ENCODE measurements around the gene NANOS3.

The NANOS3 gene

DNA sequence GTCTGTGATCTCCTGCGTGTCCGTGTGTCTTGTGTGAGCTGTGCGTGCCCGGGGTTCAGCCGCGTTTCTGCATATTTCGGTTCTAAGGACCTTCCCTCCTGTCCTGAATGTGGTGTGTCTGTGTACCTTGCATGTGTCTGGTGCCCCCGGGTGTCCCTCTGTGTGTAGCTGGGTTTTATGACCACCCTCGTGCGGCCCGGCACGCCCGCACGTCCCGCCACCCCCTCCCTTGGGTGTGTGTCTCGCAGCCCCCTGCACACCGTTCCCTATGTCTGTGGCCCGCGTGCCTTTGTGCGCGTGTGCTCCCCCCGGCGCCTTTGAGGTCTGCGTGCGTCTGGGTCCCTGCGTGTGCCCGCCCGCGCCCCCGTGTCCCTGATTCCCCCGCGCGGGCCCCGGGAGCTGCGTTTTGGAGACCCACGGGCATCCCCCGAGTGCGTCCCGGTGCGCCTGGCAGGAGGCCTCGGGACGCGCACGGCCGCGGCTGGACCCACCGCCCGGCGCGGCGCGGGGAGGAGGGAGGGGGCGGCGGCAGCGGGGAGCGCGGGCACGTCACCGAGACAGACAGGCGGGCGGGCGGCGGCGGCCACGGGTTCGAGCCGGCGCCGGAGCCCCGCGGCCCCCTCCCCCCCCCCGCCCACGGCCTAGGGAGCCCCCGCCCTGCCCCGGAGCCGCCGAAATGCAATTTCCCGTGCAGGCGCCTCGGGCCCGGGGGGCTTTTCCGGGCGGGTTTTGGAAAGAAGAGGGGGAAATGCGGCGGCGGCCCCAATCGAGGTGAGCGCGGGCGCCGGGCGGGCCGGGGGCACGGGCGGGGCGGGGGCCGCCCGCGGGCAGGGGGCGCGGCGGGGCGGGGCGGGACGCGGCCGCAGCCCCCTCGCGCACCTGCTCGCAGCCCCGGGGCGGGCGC is 12.0 kb upstream of the NANOS3 start:
- DNase-seq: no peak

DNA sequence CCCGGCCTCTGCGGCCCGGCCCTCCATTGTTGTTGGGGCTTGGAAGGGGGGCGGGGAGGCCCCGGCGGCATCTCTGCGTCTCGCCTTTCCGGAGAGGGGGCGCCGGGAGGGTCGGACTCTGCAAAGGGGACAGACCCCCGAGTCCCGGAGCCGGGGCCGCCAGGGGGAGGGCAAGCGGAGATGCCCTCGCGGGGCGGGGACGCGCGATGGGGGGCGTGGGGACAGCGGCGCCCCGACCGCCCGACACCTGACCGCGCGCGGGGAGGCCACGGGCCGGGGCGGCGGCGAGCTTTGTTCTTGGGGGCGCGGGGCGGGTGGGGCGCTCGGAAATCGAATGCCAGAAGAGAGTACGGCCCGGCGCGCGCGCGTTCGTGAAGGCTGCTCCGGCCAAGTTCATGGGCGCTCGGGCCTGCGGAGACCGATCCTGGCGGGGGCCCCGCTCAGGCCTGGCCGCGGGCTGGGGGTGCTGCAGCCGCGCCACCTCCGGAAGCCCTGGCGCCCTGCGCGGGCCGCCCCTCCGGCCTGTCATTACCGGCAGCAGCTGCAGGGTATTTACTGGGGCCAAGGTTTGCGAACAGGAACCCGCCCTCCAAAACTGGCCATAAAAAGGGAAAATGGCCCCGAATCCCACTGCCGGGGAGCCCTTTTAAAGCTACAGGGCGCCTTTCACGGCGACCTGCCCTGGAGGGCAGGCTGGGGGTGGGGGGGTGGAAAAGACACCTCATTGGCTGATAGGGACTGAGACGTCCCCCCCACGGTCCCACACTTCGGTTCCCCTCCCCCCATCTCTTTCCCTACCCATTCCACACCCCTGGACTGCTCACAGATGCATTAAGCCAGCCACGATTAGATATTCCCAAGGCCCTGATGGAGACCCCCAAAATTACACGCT is 11.1 kb upstream of the NANOS3 start:
- DNase-seq: no peak

DNA sequence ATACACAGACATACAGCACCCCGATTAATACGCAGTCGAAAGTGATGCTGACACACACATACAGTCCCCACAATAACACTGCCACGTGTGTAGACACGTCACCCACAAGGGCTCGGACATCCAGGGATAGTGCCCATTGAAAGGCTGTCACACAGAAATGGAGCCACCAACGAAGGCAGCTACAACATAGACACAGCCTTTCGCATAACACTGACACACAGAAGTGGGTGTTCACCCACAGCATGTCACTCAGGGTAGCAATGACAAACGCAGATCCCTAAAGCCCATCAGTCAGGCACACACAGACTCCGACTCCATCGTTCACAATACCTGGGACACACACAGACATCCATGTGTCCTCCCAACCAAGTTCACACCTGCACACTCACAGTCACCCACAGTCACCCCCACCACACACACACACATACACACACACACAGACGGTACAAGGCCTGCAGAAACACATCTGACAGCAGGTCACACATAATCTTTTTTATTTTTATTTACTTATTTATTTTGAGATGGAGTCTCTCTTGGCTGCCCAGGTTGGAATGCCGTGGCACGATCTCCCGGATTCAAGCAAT is 10.4 kb upstream of the NANOS3 start:
- no peak for DNase-seq

DNA sequence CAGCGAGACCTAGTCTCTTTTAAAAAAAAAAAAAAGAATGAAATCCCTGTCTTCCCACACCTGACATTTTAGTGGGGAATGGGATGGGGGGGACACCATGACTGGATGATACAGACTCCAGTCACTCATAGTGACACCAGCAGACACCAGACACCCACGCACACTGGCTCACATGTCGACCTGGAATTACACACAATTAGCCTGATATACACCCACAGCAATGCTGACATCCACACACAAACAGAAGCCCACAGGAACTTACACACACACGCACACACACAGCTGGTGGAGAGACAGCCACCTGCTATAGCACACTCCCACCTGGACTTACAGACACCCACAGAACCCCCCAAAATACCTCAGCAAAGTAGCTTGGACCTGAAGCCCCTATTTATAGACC is 8.3 kb upstream of the NANOS3 start:
- no peak for DNase-seq

DNA sequence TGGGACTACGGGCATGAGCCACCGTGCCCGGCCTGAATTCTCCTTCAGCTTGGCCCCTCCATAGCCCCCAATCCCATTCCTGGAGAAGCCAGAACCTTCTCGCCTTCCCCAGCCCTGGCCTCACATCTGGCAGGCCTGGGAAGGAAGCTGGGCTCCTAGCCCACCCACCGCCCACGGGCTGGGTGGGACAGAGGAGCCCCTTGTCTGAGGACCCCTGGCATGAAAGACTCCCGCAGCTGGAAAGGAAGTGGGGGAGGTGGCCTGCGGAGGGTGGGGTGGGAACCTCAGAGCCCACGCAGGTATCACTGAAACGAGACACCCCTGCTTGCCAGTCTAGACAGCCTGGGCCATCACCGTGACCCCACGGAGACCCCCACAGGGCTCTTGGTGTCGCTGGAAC is 7.7 kb upstream of the NANOS3 start:
- DNase-seq: no peak

DNA sequence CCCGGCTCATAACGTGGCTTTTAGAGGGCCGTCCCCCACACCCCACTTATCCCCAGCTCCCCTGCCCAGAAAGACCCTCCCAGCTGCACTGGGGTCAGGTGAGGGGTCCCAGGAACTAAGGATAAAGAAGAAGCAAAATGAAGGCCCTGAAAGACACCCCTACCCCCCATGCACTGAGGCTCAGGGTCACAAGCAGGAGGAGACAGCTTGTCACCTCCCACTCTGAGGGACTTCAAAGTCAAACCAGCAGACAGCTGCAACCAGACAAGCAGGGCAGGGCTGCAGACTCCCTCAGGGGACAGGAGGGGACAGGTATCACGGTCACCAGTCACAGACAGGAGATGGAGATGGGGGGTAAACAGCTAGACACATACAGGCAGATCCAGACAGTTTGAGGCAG is 6.1 kb upstream of the NANOS3 start:
- no peak for DNase-seq

DNA sequence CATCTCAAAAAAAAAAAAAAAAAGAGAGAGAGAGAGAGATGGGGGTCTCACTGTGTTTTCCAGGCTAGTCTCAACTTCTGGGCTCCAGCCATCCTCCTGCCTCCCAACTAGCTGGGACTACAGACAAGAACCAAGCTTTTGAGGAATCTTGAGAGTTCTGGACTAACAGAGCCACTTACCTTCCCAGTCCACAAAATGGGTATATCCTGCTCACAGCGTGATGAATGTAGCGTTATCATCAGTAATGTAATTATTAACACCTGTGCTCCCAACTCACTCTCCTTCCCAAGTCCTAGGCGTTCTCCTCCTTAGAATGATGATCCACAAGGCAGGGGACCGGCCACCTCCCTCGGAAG is 4.6 kb upstream of the NANOS3 start:
- no peak for DNase-seq

DNA sequence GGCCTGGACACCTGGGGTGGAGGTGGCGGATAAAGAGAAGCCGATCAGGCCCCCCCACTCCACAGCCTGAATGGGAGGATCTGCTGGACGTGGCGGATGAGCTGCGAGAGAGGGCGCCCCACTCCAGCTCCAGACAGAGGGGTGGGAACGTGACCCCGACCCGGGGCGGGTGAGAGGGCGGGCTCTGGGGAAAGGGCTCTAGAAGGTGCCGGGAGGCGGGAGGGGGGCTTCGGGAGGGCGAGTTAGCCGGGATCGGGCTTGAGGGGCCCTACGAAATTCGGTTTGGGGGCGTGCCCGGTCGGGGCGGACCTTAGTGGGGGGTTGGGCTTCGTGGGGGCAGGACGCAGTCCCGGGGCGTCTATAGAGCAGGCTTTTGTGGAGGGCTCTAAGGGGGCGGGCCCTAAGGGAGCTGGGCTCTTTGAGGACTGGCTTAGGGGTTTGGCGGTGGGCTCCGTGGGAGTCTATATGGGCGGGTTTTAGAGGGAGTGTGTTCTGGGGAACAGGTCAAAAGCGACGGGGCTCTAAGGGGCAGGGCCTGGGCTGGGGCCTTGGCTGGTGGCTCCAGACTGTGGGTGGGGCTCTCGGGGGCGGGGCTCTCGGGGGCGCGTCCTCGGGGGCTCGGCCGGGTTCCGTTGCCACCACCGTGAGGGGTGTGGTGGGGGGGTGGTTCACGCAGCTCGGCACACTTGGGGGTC is 4.1 kb upstream of the NANOS3 start:
- peak; percentile 32 for DNase-seq

DNA sequence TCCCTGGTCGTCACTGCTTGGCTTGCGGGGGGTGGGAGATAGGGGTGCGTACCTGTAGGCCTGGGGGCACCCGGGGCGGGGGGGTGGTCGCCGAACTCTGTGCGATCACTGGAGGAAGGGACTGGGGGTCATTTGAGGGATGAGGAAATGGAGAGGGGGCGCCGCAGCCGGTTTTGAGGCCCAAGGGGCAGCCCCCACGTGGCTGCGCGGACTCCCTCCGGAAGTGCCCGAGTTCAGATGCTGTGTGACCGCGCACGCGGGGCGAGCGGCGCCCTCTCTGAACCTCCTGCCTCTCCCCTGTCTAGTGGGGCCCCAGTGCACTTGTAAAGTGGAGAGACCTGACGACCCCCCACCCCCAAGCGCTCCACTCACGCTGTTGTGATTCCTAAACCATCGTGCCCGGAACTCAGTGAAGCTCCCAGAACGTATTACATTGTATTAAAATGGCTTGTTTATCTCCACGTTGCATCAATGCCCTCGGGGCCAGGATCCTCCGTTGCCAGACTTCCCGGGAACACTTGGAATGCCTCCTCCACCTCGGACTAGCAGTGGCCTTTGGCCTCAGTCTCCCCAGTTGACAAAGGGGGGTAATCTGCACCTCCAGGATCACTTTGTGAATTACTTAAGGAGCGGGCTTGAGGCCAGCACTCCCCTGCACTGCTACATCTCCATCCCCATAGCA is 3.0 kb upstream of the NANOS3 start:
- no peak for DNase-seq

DNA sequence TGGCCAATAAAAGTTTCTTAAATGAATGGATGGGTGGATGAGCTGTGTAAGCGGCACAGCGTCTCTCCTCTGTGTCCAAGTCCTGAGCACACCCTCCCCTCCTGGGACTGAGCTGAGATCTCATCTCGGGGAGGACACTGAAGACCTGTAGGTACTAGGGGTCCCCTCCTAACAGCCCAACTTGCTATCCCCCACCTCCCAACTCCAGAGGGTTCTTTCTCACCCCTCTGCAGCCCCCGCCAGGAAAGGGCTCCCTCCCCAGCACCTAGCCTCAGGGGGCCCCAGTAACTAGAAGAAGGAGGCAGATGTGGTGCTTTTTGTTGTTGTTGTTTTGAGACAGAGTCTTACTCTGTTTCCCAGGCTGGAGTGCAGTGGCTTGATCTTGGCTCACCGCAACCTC is 1.1 kb upstream of the NANOS3 start:
- DNase-seq: no peak

DNA sequence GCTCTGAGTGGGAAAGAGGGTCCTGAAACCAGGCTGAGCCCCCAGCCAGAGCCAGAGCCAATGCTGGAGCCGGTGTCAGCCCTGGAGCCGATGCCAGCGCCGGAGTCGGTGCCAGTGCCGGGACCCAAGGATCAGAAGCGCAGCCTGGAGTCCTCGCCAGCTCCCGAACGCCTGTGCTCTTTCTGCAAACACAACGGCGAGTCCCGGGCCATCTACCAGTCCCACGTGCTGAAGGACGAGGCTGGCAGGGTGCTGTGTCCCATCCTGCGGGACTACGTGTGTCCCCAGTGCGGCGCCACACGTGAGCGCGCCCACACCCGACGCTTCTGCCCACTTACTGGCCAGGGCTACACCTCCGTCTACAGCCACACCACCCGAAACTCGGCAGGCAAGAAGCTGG is 369 bp downstream of the NANOS3 start:
- DNase-seq: no peak

DNA sequence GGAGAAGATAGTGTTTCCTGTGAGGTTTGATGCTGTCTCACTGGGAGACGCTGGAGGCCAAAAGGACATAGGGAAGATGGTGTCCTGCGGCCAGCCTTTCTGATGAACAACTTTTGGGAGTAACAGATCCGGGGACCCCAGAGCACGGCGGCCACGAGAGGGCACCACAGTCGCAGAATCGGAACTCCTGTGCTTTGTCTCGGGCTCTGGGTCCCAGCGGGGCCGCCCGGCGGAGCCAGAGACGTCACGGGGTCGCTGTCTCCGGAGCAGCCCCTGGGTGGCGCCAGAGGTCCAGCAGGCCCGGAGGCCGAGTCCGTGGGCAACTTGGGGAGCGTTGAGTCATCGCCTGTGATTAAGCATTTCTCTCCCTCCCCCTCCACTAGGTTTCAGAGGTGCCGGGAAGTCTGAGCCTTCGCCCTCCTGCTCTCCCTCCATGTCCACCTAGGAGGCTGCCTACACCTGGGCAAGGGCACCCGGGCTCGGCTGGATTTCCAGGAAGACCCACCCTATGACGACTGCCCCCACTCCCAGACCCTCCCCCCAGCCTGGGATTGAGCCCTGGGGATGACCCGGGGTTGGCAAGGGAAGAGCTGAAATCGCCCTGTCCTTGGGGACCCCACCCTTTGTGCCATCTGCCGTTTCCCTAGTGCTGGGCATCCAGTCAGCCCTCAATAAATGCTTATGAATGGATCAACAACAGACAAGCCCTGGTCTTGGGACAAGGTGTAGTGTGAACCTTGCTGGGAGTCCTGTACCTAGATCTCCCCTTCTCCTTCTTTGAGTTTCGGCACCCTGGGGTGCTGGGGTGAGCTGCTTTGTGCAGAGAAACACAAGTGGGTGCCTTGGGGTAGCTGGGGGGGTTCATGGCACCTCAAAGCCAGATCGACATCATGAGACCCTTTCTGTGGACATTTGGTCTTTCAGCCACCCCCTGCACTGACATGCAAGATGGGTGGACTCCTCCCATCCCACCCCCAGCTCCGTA is 3.4 kb downstream of the NANOS3 start:
- peak; percentile 98 for DNase-seq

DNA sequence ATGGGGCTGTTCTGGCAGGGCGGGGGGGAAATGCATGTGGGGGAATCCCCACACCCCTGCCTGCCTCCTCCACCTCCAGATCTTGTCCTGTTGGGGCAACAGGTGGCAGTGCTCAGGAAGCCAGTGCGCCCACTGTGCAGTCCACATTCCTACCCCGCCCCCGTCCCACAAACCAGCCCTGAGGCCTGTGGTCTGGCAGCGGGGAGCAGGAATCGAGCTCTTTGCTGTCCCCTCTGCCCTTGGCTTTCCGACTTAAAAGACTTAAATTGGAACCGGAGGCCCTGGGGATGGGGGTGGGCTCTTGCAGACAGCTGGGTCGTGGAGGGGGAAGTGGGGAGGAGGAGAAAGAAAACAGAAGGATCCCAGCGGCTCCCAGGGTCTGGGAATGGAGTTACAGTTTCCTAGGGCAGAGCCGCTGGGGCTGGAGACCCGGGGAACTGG is 4.3 kb downstream of the NANOS3 start:
- peak; percentile 41 for DNase-seq

DNA sequence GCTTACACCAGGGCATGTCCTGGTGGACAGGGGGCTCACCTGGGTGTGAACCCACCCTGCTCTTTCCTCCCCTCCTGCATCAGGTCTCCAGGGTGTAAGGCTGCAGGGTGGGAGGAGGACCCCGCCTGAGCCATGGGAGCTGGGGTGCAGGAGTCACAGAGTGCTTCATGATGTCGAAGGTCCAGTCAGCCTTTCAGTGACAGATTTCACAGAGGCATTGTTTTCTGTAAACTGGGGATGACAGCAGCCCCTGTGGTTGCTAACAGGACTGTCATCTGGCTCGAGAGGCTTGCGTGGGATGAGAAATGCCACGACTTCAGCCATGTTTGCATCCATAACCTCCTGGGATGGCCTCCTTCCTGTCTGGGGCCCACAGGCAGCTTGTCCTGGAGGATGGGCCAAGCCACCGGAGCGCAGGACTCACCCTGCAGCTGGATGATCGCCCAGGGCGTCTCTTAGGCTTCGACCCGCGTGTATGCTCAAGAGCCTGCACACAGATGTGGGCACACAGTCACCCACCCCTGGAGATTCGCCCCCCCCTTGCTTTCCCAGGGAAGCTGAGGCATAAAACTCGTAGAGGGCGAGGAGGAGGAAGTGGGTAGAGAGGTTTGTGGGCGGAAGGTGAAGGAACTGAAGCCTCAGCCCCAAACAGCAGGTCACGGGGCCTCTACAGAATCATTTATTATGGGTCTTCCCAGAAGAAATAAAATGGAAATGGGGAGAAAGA is 4.9 kb downstream of the NANOS3 start:
- peak; percentile 60 for DNase-seq

DNA sequence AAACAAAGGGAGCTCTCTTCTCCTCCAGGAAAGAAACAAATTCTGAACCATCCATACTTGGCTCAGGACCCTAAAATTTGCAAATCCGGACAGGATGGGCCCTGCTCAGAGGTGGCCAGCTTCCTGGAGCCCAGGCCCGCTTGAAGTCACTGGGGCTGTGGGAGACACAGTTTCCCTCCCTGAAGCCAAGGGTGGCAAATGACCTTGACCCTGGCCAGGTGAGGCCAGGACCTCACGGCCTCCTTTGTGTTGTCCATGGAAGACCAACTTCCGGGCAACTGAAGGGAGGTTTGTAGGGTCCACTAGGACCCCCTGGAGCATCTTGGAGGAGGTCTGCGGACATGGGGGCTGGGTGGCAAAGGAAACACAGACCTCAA is 5.5 kb downstream of the NANOS3 start:
- DNase-seq: no peak

DNA sequence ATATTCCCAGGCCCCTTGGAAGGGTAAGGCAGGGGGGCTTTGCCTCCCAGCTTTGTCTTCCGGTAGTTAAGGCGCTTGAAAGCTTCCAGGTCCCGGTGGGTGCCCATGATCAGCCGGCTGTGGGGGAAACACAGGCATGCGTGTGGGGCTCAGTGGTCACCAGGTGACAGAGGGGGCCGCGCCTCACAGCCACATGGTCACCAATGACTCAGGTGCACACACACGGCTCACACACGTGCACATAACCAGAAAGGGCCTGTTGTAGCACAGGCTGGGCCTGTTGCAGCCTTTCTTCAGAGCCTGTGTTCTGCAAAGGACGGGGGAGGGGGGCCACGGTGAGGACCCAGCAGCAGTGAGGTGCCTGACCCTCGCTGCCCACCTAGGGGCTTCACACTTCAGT is 5.9 kb downstream of the NANOS3 start:
- DNase-seq: no peak

DNA sequence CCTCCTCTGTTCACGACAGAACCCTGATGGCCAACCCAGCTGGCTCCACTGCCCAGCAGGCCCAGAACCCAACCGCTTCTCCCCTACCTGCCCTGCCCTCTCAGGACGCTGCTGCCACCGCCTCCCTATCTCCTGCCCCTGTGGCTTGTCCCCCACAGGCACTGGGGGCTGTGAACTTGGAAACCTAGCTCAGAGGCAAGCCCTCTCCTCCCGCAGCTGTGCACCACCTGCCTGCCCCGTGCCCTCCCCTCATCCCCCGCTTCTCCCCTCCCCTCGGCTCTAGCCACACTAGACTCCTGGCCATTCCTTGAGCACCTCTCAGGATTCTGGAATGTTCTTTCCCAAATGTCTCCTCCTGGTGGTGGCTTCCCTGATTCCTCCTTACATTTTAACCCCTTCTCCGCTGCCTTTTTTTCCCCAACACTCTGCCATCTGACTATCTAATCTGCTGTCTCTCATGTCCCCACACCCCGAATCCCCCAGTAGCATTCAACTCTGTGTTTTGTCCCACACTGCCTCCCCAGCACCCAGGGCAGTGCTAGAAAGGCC is 6.7 kb downstream of the NANOS3 start:
- no peak for DNase-seq

DNA sequence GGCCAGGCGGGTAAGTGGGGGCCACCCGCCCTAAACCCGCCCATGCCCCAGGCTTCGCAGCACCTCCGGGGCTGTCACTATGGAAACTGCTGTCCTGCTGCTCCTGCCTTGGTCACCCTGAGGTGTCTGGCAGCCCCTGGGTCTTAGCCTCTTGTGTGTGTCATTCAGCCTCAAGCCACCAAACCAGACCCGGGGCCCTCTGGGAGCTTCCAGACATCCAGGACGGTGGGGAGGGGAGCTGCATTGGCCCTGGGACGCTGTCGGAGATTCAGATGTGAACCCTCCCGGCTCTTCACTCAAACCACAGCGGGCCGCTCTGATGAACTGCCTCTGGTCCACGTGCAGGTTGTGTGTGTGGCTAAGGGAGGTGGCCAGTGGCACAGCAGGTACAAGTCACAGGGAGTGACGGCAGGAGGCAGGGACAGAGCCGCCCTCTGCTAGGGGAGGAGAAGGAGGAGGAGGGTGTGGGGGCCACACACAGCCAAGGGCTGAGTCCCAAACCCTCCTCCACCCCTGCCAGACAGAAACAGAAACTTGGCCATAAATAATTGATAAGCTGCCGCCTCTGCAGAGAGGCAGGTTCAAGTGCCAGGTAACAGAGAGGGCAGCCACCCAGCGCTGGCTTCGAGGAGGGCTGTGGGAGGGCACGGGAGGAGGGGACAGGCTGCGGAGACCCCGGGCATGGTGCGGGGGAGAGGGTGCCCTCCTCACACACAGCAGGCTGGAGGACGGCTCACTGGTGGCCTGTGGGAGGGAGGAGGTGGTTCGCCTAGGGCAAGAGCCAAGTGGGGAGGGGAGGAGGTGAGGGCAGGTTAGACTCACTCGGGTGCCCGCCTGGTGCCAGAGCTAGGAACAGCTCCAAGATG is 8.0 kb downstream of the NANOS3 start:
- no peak for DNase-seq

DNA sequence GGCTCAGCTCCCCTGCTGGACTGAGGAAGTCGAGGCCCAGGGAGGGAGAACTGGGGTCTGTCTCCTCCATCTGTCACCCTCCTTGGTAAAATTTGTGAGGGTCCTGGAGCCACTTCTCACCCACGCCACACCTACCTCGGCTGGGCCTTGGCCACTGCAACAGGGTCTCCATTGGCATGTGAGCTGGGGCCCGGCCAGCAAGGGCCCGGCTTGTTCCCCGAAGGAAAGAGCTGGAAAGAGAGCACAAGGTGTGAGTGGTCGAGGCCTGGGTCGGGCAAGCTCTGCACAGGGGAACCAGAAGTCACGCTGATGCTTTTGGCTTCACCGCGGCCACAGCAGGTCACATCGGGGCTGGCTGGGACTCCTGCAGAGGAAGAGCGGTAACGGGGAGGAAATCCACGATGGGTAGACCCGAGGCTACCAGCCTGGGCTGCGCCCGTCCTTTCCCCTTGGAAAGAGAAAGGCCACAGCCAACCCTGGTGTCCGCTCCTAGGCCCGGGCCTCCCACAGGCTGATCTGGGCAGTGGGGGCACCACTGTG is 9.0 kb downstream of the NANOS3 start:
- DNase-seq: no peak

All from CD4-positive, alpha-beta T cell treated with Interleukin-17A for 1 hour (primary cell).